OCI-LY7 (cell line): ENCODE measurements around the gene KIAA1586.

Experiments used
- CTCF ChIP-seq: fragments of 200-600 bp; sonication (generic); conservative IDR thresholded peaks from 2 replicates; pipeline ENCODE4 v1.5.1; 2014; ENCODE audit warnings: mild to moderate bottlenecking, antibody characterized with exemption, low read length, moderate library complexity, mixed read lengths
- EZH2phosphoT487 ChIP-seq: fragments of 200-600 bp; sonication (generic); IDR thresholded peaks from 2 replicates; pipeline ENCODE4 v1.6.1; 2018; ENCODE audit warnings: low read depth, borderline replicate concordance, mild to moderate bottlenecking, mixed run types, antibody characterized with exemption, low read length, moderate library complexity, mixed read lengths

GRCh38 chr6:57027301-57027700, 19.2 kb upstream of the KIAA1586 start:
- TF ChIP-seq CTCF (no peak), EZH2phosphoT487 (no peak)
